Stimulated activated effector memory CD8-positive, alpha-beta T cell treated with anti-CD3 and anti-CD28 coated beads, Interleukin-12 subunit alpha, Interleukin-12 subunit beta, amount 100 ng/mL, for 72 hours (primary cell): ENCODE measurements around the gene PTPN13.

Source experiments
- ATAC-seq: fragments of 150-1000 bp; cut with Tn5 transposase; 2 replicates; pipeline ENCODE4 v1.10.0; 2021
- DNase-seq, 2 donors: peaks; one replicate each; pipeline ENCODE4 v3.0.0; 2021 to 2022; ENCODE audit warnings: low spot score in 2 of 2
- H3K27ac Mint-ChIP-seq: one replicate; pipeline ENCODE4 v1.8.0; 2022; ENCODE audit warnings: mild to moderate bottlenecking, mixed read lengths
- H3K36me3 Mint-ChIP-seq: one replicate; pipeline ENCODE4 v1.8.0; 2022; ENCODE audit warnings: mild to moderate bottlenecking, mixed read lengths
- H3K4me1 Mint-ChIP-seq: one replicate; pipeline ENCODE4 v1.8.0; 2022; ENCODE audit warnings: mixed read lengths
- H3K4me3 Mint-ChIP-seq: one replicate; pipeline ENCODE4 v1.8.0; 2022; ENCODE audit warnings: mild to moderate bottlenecking, mixed read lengths
- H3K9me3 Mint-ChIP-seq: one replicate; pipeline ENCODE4 v1.8.0; 2022; ENCODE audit warnings: mixed read lengths

Gene PTPN13, protein sequence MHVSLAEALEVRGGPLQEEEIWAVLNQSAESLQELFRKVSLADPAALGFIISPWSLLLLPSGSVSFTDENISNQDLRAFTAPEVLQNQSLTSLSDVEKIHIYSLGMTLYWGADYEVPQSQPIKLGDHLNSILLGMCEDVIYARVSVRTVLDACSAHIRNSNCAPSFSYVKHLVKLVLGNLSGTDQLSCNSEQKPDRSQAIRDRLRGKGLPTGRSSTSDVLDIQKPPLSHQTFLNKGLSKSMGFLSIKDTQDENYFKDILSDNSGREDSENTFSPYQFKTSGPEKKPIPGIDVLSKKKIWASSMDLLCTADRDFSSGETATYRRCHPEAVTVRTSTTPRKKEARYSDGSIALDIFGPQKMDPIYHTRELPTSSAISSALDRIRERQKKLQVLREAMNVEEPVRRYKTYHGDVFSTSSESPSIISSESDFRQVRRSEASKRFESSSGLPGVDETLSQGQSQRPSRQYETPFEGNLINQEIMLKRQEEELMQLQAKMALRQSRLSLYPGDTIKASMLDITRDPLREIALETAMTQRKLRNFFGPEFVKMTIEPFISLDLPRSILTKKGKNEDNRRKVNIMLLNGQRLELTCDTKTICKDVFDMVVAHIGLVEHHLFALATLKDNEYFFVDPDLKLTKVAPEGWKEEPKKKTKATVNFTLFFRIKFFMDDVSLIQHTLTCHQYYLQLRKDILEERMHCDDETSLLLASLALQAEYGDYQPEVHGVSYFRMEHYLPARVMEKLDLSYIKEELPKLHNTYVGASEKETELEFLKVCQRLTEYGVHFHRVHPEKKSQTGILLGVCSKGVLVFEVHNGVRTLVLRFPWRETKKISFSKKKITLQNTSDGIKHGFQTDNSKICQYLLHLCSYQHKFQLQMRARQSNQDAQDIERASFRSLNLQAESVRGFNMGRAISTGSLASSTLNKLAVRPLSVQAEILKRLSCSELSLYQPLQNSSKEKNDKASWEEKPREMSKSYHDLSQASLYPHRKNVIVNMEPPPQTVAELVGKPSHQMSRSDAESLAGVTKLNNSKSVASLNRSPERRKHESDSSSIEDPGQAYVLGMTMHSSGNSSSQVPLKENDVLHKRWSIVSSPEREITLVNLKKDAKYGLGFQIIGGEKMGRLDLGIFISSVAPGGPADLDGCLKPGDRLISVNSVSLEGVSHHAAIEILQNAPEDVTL (N-terminal part only)

DNA sequence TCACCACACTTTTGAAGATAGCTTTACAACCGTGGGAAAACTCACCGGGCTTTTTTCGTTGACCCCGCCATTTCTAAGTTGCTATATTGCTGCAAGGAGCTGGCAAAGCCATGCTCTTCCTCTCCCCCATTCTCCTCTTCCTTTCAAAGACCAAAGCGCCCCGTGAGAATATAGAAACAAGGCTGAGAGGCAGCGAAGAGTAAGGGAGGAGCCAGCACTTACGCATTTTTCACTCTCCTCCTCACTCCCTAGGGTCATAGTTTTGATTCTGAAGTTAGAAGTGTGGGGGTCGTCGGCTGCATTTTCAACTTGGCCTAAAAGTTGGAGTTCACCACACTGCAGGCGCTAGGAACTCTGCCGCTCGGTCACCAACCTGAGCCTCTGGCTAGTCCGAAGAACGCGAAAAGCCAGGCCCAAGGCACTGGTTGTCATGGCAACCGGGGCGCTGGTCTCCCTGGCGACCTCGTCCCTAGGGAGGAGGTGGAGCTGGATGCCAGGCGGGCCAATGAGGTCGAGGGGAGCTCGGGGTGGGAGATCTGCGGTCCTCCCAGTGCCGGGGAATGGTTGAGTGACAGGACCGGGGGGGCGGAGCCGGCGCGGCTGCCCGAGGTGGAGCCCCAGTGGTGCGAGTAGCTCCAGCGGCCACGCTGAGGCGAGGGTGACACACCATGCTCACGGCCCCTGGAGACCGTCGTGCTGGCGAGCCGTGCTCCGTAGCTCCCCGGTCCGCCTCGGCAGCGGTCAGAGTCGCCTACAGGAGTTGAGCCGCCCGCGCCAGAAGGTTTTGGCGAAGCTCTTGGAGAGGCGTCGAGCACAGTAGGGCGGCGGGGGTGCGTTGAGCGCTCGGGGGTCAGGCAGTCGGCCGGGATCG is at the start of gene PTPN13:
Gene PTPN13 (plus strand): TSS at position 628 of the 871 bp plus-strand sequence. CDS start 40,942 bp downstream, outside the sequence.
- Mint-ChIP-seq H3K9me3 (no peaks in the 10 kb centered on the region), H3K27ac (peak within 1 kb of the TSS; percentile 78), H3K36me3 (peaks cover 8% of the 10 kb centered on the region), H3K4me3 (peak within 1 kb of the TSS; percentile 82), H3K4me1 (peaks cover 6% of the 10 kb centered on the region)
- ATAC-seq = peak; percentile 97
- peak; percentile 55 to 58 for DNase-seq

DNA sequence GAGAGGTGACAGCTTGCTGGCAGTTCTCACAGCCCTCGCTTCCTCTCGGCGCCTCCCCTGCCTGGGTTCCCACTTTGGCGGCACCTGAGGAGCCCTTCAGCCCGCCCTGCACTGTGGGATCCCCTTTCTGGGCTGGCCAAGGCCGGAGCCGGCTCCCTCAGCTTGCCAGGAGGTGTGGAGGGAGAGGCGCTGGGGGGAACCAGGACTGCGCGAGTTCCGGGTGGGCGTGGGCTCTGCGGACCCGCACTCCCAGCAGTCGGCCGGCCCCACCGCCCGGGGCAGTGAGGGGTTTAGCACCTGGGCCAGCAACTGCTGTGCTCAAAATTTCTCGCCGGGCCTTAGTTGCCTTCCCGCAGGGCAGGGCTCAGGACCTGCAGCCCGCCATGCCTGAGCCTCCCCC is 47.0 kb upstream of the PTPN13 start:
- ATAC-seq = no peak
- no peak overlapping the region for H3K27ac Mint-ChIP-seq
- peaks cover 30% of the 10 kb centered on the region for H3K4me1 Mint-ChIP-seq
- peaks cover 6% of the 10 kb centered on the region for H3K9me3 Mint-ChIP-seq
- H3K4me3 Mint-ChIP-seq = no peak overlapping the region
- no peak for DNase-seq
- no peaks in the 10 kb centered on the region for H3K36me3 Mint-ChIP-seq

DNA sequence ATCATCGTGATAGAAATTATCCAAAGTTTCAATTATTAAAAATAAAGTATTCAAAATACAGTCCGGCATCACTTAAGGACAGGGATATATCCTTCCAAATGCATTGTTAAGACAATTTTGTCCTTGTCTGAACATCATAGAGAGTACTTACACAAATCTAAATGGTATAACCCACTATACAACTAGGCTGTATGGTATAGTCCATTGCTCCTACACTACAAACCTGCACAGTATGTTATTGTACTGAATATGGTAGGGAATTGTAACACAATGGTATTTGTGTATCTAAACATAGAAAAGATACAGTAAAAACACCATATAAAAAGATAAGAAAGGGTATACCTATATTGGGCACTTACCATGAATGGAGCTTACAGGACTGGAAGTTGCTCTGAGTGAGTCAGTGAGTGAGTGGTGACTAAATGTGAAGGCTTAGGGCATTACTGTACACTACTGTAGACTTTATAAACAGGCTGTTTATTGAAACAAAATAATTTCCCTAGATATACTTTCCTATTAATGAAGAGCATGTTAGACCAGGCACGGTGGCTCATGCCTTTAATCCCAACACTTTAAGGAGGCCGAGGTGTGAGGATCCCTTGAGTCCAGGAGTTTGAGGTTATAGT is 44.8 kb upstream of the PTPN13 start:
- DNase-seq (no peak), ATAC-seq (no peak)
- Mint-ChIP-seq H3K4me1 (peaks cover 22% of the 10 kb centered on the region), H3K9me3 (peaks cover 7% of the 10 kb centered on the region), H3K36me3 (no peaks in the 10 kb centered on the region), H3K27ac (no peak overlapping the region), H3K4me3 (no peak overlapping the region)

DNA sequence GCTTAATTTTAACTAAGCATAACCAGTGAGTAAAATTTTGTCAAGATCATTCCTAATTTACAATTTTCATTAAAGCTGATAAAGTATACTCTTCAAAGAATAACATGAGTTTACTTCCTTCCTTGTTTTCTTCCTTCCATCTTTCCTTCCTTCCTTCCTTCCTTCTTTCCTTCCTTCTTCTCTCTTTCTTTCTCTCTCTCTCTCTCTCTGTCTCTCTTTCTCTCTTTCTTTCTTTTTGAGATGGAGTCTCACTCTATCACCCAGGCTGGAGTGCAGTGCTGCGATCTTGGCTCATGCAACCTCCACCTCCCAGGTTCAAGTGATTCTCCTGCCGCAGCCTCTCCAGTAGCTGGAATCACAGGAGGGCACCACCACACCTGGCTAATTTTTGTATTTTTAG is 42.7 kb upstream of the PTPN13 start:
- Mint-ChIP-seq H3K9me3 (peaks cover 2% of the 10 kb centered on the region), H3K4me3 (no peak overlapping the region), H3K27ac (no peak overlapping the region), H3K36me3 (no peaks in the 10 kb centered on the region), H3K4me1 (peaks cover 18% of the 10 kb centered on the region)
- DNase-seq (no peak), ATAC-seq (no peak)

DNA sequence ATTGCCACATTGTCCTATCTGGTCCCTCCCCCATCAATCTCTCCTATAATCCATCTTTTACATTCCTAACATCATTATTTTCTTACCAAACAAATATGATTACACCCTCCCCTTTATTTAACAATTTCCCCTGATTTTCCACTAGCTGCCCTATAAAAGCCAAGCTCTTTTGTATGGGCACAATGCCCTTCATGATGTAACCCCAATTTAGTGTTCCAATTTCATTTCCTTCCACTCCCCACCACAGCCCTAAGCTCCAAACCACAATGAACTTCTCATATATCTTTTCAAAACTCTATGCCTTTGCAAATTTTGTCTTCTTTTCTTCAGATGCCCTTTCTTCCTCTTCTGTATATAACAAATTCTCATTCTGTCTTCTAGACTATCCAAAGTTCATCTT is 39.5 kb upstream of the PTPN13 start:
- Mint-ChIP-seq H3K4me1 (peaks cover 18% of the 10 kb centered on the region), H3K27ac (no peak overlapping the region), H3K9me3 (peaks cover 2% of the 10 kb centered on the region), H3K4me3 (no peak overlapping the region), H3K36me3 (no peaks in the 10 kb centered on the region)
- ATAC-seq = peak; percentile 19
- DNase-seq = no peak

DNA sequence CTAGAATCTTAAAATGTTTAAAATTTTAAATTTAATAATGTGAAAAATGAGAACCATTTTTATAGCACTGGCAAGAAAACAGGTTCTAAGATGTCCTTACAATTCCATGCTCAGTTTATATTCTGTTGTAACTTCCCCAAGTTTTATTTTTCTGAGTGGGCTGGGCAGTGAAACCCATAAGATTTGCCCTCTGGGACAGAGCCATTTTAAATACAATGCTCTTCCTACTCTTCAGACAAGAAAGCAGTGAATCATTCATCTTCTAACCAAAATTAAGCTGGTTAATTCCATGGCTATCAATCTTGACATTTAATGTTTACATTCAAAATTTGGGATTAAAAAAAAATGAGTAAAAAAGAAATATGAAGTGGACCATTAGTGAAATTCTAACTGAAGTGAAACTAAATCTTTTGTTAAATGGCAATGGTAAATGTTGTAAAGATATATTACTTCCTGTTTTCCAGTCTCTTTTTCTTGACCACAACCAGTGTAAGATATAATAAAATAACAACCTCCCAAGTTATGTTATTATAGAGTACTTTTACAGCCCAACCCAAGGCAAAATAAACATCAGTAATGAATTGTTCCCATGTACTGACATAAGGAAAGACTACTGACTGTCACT is 37.2 kb upstream of the PTPN13 start:
- Mint-ChIP-seq H3K36me3 (no peaks in the 10 kb centered on the region), H3K4me1 (peaks cover 18% of the 10 kb centered on the region), H3K27ac (no peak overlapping the region), H3K9me3 (peaks cover 2% of the 10 kb centered on the region), H3K4me3 (no peak overlapping the region)
- ATAC-seq (no peak), DNase-seq (no peak)

DNA sequence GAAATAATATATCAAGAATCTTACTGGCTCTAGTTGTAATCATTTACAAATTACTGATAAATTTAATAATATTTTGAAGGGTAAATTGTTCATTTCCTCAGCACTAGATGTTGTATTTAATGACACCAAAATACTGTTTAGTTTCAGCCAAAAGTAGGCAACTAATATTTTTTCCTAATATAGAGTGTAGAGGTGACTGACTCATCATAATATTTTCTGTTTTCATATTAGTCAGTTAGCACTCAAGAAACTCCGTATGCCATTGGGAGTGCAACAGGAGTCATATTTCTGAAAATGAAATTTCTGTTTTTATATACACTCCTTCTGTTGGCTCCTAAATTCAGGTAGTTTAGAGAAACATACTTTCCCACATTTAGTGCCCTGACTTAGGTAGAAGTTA is 36.6 kb upstream of the PTPN13 start:
- no peak for DNase-seq
- Mint-ChIP-seq H3K4me3 (no peak overlapping the region), H3K27ac (no peak overlapping the region), H3K36me3 (no peaks in the 10 kb centered on the region), H3K4me1 (peaks cover 12% of the 10 kb centered on the region), H3K9me3 (no peaks in the 10 kb centered on the region)
- ATAC-seq = peak; percentile 70

DNA sequence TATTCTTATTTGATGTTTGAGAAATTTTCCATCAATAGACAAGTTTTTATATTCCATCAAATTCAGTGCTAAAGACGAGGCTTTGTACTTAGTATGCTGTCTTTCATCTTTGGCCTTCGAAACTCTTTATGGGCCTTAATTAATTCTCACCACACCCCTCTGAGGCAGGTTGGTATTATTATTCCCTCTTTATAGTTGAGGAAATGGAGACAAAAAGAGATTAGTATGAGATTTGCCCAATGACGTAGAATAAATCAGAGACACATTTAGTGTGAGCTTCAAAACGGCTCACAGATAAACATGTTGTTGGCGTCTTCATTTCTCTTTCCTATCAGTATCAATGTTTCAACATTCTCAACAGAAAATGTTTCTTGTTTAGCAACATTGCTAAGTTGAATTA is 35.9 kb upstream of the PTPN13 start:
- Mint-ChIP-seq H3K27ac (no peak overlapping the region), H3K4me1 (peaks cover 10% of the 10 kb centered on the region), H3K36me3 (no peaks in the 10 kb centered on the region), H3K4me3 (no peak overlapping the region), H3K9me3 (no peaks in the 10 kb centered on the region)
- no peak for DNase-seq
- ATAC-seq = no peak

DNA sequence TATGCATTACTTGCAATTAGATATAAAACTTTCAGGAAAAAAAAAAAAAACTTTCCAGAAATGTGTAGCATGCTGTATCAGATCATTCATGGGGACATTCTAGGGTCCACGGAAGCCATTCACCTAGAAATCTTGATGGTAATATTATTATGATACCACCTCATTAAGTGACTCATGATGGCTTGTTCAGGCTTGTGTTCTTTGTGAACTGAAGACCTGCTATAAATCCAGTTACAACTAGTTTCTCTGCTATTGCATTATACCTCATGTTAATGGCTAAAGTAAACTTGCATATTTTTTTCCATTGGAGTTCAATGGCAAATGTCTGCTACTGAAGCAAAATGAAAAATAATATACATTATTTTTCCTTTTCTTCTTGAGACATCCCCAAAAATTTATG is 35.3 kb upstream of the PTPN13 start:
- no peak for ATAC-seq
- Mint-ChIP-seq H3K36me3 (no peaks in the 10 kb centered on the region), H3K4me1 (peaks cover 8% of the 10 kb centered on the region), H3K4me3 (no peak overlapping the region), H3K27ac (no peak overlapping the region), H3K9me3 (no peaks in the 10 kb centered on the region)
- DNase-seq = no peak

DNA sequence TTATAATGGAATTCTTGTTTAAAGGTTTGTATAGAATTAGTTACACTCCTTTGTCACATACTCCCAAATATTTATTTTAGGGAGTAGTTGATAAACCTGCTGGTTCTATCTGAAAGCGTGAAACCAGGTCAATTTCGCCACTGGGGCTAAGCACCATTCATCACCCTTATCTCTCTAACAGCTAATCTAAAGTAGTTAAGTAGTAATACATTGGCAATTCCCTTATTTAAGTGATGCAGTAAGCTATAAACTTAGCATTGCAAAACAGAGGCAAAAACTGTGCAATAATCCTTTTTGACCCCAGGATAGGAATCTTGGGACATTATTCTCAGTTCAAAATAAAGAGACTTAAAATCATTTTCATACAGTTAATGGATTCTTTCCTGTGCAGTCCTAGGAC is 33.7 kb upstream of the PTPN13 start:
- Mint-ChIP-seq H3K9me3 (no peaks in the 10 kb centered on the region), H3K4me1 (no peaks in the 10 kb centered on the region), H3K4me3 (no peak overlapping the region), H3K27ac (no peak overlapping the region), H3K36me3 (no peaks in the 10 kb centered on the region)
- ATAC-seq (no peak), DNase-seq (no peak)

DNA sequence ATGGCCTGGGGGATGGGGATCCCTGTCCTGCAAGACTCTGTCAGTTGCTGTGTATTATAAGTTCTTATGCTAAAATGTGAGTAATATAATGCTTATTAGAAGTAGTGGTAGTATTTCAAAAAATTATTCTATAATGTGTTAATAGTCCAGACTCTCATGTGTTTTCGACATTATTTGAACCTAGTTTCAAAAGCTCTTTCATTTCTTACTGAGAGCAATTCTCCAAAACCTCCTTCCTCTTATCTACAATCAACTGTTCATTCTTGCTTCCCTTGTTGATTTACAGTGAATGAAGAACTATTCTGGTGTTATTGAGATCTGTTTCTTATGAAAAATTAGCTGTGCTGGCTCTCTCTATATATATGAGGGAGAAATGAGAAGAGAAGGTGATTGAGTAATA is 32.9 kb upstream of the PTPN13 start:
- H3K9me3 Mint-ChIP-seq = no peaks in the 10 kb centered on the region
- no peaks in the 10 kb centered on the region for H3K36me3 Mint-ChIP-seq
- H3K4me1 Mint-ChIP-seq = no peaks in the 10 kb centered on the region
- ATAC-seq (no peak), DNase-seq (no peak)
- H3K4me3 Mint-ChIP-seq = no peak overlapping the region
- no peak overlapping the region for H3K27ac Mint-ChIP-seq

DNA sequence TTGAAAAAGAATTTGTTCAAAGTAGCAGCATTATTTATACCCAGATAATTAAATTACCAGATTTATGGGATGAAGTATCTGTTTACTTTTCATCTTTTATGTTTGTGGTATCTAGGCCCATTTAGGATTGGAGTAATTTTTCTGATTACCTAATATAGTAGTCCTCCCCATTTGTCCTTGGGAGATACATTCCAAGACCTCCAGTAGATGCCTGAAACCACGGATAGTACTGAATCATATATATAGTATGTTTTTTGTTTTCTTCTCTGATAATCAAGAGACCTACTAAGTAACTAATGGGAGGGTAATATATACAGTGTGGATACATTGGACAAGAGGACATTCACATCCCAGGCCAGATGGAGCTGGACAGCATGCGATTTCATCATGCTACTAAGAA is 30.7 kb upstream of the PTPN13 start:
- Mint-ChIP-seq H3K9me3 (no peaks in the 10 kb centered on the region), H3K4me3 (no peak overlapping the region), H3K4me1 (no peaks in the 10 kb centered on the region), H3K36me3 (no peaks in the 10 kb centered on the region), H3K27ac (no peak overlapping the region)
- DNase-seq (no peak), ATAC-seq (no peak)

DNA sequence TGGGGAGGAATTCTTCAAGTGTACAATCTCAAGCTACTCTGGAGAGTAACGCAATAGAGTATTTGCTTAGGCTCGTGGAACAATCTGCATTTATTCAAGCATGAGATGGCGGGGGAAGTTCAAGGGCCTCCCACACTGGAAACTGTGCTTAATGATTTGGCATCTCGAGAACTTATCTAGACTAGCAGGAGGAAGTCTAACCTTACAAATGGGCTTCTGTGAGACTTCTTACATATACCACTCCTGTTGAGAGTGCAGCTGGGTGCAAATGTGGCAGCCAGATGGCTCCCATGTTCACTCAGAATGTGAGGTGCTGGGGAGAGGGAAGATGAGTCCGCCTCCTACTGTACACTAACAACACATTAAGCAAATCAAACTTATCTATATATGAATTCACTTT is 29.3 kb upstream of the PTPN13 start:
- DNase-seq (no peak), ATAC-seq (no peak)
- H3K4me3 Mint-ChIP-seq = no peak overlapping the region
- H3K36me3 Mint-ChIP-seq = no peaks in the 10 kb centered on the region
- H3K9me3 Mint-ChIP-seq = no peaks in the 10 kb centered on the region
- no peak overlapping the region for H3K27ac Mint-ChIP-seq
- H3K4me1 Mint-ChIP-seq = peaks cover 10% of the 10 kb centered on the region

DNA sequence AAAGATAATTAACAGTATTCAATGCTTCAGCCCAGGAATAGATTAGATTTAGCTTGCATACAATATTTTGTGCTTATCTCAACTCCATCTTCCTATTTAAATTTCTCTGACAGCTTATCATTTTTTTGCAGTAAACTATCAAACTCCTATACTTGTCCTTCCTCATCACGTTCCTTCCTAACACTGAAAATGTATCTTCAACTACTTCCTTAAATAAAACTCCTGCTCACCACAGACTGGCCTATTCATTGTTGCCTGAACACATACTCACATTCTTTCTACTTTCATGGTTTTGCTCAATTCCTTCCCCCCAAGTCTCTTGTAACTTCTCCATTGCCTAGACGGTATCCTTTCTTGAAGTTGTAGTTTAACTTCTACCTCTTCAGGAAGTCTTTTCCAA is 28.5 kb upstream of the PTPN13 start:
- Mint-ChIP-seq H3K27ac (no peak overlapping the region), H3K4me1 (peaks cover 10% of the 10 kb centered on the region), H3K36me3 (no peaks in the 10 kb centered on the region), H3K4me3 (no peak overlapping the region), H3K9me3 (no peaks in the 10 kb centered on the region)
- DNase-seq (no peak), ATAC-seq (no peak)
